Left colon (tissue), 2 donors: Measurements from ENCODE around the gene IFITM10. TPM values are rescaled to one million over a fixed set of nuclear protein-coding genes. Genes with fewer than 3 reads are reported as not detected.

Experiments
- ATAC-seq: fragments of 200-7000 bp; cut with Tn5 transposase; one replicate; pipeline ENCODE4 v1.9.1; 2020; ENCODE audit warnings: mild to moderate bottlenecking, moderate library complexity
- DNase-seq, 2 donors: peaks; one replicate each; pipeline ENCODE4 v3.0.0-alpha.2; 2020
- intact Hi-C, 2 donors: fragments of 100-400 bp; cut with DNase I in 1 of 2; cut with micrococcal nuclease in 1 of 2; formaldehyde crosslinking; loops; one replicate each; pipeline versions ENCODE4 v1.11.2 to v1.14.0; 2022; cut with DNase I, micrococcal nuclease
- total RNA-seq, 2 donors: library from RNA; stranded (reverse); fragmentation: NEBNext Ultra II Directional; extraction: Animal tissue kit (Norgen Biotek cat#: 25700); gene quantifications; one replicate each; pipeline ENCODE4 v1.2.1, GENCODE V29; 2021
- donor health status: DM: no; HTN: no; CAD: no.
- donor health status: DM: yes; HTN: yes; CAD: no.

The IFITM10 gene
- total RNA-seq, 2 donors from 2014 or later: 0.87 to 1.7 TPM

DNA sequence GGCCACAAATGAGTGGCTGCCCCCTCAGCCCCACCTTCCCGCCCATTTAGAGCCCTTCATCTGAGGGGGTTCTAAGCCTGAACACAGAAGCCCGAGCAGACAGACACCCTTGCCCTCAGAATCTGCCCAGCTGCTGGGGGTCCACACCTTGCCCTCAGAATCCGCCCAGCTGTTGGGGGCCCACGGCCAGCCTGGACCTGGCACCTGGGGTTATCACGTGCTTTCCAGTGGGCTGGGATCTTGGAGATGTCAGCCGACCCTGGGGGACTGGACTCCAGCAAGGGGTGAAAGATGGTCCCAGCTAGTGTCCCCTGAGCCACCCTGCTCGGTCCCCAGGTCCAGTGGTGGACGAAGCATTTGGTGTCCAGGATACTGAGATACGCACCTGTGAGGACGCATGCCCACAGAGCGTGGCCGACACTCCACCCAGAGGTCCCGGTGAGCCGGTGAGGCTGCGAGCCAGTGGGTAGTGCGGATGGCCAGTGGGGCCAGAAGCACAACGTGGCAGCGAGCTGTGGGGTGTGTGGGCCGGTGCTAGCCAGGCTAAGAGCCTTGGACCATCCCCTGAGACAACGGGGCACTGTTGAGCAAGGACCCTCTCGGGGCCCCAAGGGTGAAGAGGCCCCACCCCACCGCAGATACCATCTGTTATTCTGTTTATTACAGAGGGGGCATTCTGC lies 16.5 kb upstream of the IFITM10 start:
- ATAC-seq (no peak), DNase-seq (peak in 1 of 2 donors; percentile 3)
- intact Hi-C loops: no loop called here

DNA sequence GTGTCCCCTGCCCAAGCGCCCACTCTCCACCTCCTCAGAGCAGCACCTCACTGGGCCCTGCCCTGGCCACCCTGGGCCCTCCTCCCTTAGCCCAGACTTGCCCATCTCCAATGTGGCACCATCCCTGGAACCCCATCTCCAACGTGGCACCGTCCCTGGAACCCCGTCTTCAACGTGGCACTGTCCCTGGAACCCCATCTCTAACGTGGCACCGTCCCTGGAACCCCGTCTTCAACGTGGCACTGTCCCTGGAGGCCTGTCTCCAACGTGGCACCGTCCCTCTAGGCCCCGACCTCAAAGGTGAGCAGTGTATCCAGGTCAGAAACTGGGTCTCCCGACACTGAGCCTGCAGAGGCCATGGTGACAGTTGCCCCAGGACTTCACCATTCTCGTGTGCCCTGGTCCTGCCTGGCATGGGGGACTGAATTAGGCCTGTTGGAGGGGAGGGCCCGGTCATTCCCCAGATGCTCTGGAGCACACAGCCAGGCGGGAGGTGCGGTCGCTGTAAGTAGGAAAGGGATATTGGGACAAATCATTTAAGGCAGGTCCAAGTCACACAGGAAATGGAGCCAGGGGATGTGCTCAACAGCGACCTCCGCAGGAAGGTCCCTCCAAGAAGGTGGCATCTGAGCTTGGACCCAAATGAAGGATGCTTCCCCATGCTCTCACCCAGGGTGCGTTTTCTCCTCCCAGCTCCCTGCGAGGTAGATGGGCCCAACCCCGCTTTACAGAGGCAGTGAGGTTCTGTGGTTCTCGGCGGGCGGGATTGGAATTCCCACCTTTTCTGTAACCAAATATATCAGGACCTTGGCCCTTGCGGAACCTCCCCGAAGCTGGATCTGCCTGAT lies 15.7 kb upstream of the IFITM10 start:
- peak in 1 of 2 donors; percentile 9 for DNase-seq

DNA sequence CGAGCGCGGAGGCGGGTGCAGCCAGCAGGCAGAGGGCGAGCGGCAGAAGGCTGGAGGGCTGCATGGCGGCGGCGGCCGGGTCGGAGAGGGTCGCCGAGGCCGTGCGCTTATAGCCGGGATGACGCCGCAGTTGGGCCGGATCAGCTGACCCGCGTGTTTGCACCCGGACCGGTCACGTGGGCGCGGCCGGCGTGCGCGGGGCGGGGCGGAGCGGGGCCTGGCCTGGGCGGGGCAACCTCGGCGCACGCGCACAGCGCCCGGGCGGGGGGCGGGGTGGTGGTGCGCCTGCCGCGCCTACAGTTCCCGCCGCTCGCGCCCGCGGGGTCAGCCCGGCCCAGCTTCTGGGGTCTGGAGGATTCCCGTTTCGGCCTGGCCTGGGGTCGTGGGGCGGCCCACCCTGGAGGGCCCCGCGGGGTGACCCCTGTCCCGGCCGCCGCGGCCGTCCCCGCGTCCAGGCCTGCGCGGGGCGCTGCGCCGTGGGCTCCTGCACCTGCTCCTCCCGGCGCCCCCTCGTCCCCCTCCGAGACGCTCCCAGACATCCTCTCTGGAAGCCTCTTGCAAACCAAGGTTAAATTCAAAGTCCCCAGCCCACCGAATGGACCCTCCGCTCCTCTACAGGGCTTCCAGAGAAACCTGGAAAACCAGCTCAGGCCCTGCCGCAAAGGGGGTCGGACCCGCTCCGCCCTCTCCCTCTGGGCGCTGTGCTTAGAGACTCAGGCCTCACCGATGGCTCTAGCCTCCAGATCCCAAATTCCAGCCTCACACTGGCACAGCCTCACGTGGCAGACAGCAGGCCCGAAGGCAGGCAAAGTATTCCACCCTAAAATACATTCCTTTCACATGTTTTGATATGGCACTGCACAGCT lies 13.6 kb upstream of the IFITM10 start, which contains the start of gene CTSD:
Gene CTSD, minus strand, starts transcription at position 132 of the 866 bp plus-strand sequence. Its CDS starts 68 bp downstream, at position 64.
- DNase-seq (peak; percentile 88 to 92), ATAC-seq (peak; percentile 74)
- intact Hi-C loops: no loop called here

More for the DNA sequence above, 15.7 kb upstream of the IFITM10 start:
- ATAC-seq: no peak
- intact Hi-C loops: no loop called here

DNA sequence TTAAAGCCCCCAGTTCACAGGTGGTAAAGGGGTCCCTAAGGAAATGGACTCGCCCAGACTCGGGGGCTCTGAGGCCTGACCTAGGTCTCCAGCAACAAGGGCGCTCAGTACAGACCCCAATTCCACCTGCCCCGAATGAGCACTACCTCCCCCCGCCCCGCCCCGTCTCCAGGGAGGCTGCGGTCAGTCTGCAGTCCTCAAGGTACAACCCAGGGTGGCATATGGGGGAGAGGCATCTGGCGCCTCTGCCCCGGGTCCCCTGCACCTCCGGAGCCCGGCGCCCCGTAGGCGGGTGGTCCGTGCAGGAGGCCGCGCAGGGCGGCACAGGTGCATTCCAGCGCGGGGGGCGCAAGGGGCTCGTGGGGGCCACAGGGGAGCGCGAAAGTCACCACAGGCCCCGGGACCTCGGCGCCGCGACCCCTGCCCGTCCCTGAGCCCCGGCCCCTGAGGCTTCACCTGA lies 13.0 kb upstream of the IFITM10 start:
- ATAC-seq (peak; percentile 36), DNase-seq (peak in 1 of 2 donors; percentile 54)
- intact Hi-C loops: no loop called here

DNA sequence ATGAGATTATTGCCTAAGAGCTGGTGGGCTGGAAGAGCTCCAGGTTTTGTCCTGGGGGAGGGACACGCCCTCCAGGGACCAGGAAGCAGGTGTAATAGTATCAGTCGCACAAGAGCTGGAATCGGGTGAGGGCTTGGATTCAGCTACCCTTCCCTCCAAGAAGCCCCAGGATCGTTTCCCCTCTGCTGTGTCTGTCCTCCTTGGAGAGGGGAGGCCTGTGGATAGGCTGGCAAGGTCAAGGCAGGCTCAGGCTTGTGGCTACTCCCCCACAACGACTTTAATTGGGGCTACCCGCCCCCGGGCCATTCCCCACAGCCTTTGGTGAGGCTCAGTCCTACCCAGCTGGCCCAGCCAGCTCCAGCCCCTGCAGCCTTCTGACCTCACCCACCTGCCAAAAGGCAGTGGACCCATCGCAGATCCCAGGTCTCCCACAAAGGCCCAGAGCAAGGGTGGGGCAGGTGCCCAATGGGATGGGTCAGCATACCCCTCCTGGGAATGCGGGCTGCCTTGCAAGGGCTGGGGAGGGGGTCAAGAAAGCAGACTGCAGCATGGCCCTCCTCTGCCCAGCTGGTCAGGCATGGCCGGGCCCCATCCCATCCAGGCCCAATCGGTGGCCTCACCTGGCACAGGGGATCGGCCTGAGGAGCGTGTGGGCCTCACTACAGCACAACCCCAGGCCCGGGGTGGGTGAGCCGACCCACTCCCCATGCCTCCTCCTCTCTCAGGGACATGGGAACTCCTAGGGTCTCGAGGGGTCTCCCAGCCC lies 12.3 kb upstream of the IFITM10 start:
- DNase-seq (peak; percentile 88 to 92), ATAC-seq (peak; percentile 78)
- intact Hi-C loops: no loop called here

DNA sequence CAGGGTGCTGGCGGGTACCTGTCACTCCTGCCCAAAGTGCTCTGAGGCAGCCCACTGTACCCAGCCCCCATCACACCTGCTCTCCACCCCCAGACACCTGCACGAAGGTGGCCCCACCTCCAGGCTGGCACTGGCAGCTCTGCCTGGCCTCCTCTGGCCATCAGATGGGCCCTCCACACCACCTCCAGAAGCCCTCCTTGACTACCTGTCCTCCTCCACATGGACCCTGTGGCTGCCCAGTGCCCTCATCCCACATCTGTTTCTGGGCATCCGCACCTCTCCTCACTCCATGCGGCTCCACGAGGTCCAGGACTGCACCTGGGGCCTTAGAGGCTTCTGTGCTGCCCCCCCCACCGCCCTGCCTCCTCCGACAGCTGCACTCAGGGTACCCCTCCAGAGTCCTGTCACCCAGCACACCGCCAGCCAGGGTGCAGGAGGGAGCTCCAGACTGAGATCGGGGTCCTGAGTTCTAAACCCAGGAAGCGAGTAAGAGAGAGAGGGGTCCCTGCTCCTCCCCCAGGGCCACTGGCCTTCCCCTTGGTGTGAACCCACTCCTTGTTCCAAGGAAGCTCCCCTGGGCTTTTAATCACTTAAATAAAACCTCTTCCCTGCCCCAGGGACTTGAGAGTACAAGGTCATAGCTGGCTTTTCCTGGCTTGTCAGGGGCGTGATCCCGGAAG lies 11.6 kb upstream of the IFITM10 start:
- intact Hi-C loops: no loop called here
- DNase-seq (peak in 1 of 2 donors; percentile 42), ATAC-seq (no peak)

DNA sequence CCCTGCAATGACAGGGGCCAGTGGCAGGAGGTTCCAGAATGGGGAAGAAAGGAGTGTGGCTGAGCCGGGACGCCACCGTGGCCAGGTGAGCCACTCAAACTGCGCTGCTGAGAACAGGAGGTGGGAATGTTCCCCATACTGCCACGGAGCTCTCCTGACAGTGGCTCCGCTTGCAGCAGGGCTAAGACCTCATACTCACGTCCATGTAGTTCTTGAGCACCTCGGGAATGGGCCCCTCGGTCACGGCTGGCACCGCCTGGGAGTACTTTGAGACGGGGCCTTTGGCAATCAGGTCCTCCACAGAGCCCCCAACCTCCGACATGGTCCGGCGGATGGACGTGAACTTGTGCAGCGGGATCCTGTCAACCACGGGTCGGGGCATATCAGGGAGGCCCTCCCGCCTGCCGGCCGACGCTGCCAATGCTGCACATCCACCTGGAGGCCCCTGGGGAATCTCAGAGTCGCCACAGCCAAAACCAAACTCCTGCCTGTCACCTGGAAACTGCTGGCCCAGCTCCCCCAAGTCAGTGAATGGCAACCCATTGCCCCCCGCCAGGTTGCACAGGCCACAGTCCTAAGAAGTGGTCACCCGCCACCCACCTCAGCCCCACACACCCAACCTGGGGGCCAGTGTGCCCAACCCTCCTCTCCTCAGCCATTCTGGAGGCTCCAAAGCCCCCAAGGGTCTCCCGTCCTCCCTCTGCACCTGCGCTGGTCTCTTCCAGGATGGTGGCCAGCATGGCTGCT lies 10.9 kb upstream of the IFITM10 start:
- ATAC-seq (no peak), DNase-seq (no peak)
- intact Hi-C loops: no loop called here

DNA sequence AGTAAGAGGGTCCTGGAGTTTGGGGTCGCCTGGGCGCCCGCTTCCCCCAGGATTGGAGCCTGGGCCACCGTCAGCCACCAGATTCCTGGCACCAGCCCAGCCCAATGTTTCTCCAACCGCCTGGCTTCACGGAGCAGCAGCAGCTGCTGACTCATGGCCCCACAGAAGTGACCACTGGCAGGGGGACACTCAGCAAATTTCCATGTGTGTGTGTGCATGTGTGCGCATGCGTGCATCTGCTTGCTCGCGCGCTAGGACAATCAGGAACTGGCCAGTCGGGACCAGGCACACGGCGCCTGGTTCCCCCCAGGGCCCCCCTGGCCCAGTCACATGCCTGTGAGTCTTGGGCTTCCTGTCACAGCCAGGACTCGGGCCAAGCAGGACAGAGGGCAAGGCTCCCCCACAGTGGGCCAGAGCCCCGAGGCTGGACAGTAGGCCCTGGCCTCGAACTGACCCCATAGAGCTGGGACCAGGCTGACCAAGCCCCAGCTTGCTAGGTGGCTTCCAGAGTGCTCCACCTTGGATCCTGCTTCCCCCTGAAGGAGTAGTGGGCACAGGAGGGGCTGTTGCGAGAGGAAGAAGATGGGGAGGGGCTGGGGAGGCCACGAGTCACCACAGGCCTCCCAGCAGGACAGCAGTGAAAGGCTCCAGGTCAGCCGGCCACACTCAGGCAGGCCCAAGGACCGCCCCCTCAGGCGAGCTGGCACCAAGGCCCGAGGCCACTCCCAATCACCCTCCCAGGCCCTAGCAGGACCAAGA lies 10.1 kb upstream of the IFITM10 start:
- intact Hi-C loops: no loop called here
- DNase-seq (peak; percentile 62 to 81), ATAC-seq (no peak)

DNA sequence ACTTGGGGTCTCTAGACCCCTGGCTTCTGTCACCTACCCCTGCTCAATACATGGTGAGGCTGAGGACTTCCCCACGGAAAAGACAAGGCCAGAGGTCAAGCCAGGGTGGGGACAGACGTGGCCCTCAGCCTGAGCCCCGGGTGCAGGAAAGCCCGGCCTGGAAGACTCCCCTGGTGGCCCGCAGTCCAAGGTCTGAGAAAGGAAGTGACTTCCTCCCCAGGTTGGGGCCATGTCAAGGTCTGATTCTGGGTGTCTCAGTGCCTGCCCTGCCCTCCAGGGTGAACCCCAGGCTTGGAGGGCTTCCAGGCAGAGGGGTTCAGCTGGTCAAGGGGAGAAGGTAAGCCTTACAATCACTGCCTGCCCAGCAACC lies 9.4 kb upstream of the IFITM10 start:
- ATAC-seq (no peak), DNase-seq (no peak)
- intact Hi-C loops: no loop called here

DNA sequence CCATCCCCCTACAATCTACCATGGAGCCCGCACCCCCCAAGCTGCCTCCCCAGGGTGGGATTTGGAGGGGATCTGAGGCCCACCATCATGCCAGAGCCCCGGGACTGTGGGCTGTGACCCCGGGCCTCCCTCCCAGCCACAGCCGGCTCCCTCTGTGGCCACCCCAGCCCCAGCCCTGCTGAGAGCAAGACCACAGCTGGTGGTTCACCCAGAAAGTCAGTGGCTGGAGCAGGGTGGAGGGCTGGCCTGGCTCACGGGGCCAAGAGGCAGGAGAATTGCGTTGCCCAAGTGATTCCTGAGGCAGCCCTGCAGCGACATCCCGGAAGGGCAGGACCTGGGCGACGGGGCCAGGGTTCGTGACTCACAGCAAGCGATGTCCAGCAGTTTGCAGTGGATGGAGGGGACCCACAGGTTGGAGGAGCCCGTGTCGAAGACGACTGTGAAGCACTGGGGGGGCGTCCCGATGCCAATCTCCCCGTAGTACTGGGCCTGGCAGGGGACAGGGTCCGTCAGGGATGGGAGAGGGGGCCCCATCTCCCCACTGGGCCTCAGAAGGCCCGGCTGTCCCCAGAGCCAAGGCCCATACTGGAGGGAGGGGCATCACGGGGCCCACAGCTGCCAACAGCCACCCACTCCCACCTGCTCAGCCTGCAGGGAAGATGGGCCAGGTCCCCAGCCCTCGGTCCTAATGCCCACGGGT lies 8.9 kb upstream of the IFITM10 start:
- ATAC-seq (no peak), DNase-seq (no peak)
- intact Hi-C loops: no loop called here

DNA sequence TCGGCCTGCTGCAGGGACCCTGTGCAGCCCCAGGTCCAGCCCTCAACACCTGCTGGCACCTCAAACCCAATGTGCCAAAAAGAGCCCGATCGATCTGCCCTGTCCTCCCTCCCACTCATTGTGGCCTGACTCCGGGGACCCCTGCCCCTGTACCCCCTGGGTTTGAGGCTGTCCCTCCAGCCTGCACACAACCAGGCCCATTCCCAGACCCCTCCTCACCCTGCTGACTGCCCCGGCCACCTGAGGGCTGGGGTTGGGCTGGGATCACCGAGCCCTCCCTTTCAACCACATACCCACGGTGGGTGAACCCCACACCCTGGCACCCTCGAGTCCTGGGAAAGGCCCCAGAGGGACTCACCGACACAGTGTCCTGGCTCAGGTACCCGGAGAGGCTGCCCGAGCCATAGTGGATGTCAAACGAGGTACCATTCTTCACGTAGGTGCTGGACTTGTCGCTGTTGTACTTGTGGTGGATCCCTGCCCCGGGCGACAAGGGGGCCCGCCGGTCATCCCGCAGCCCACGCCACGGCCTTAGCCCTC lies 8.3 kb upstream of the IFITM10 start:
- DNase-seq: no peak
- ATAC-seq: no peak
- intact Hi-C loops: no loop called here

DNA sequence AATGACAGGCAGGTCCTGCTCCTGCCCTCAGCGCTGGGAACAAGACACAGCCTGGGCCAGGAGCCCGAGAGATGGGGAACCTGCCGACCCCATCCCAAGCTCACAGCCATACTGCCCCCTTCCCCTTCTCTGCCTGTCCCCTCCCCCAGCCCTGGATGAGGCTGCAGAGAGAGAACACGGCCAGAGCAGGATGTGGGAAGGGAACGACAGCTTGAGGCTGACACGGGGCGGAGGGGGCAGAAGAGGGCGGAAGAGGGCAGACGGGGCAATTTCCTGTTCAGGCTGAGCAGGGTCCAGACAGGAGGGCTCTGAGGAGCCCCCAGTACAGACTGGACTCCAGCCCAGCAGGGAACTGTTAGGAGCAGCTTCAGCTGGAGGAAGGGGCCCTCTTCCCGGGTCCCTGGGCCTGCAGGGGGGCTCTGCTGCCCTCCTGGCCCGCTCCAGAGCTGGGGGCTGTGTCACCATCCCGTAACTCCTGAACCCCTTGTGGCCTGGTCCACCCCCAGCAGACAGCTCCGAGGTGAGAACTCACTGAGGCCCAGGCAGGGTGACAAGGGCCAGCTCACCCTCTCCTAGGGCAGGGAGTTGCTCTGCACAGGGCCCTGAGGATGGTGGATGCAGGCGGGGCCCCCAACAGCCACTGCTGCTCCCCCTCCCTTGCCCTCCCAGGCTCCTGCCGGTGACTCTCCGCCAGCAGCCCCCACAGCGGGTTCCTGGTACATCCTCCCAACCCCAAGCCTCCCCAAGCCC lies 7.6 kb upstream of the IFITM10 start:
- no peak for ATAC-seq
- peak in 1 of 2 donors; percentile 48 for DNase-seq
- intact Hi-C loops: no loop called here

DNA sequence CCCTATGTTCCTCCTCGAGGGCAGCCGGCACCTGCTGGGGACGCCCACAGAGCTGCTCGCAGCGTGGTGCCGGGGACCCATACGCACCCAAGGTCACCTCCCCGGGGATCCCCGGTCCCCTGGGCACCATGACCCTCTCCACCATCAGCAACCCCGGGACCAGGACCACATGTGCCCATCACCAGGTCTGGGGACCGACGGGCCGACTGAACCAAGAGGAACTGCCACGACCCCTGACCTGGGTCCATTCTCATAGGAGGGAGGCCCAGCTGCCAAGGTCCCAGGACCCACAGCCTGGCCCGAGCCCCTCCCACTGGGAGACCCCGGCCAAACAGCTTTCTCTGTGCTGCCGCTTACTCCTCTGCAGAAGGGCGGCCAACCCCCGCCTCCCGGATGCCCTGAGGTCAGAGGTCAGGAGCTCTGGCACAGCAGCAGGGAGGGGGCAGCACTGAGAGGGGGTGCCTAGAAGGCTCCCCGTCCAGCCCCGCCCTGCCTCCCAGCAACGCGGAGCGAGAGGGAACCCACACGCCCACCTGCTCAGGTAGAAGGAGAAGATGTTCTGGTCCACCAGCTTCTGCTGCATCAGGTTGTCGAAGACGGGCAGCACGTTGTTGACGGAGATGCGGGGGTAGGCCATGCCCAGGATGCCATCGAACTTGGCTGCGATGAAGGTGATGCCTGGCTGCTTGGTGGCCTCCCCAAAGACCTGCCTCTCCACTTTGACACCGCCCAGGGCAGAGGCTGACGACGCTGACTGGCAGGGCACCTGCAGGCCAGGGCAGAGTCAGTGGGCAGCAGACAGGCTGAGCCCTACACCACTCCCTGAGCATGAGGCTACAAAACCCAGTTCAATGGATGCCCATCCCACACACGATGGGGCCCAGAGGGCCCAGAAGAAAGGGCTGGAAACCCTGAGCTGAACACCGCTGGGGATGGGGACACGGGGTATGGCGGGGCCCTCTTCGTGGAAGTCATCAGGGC lies 6.7 kb upstream of the IFITM10 start:
- DNase-seq: no peak
- intact Hi-C loops: no loop called here
- ATAC-seq: no peak
